Left renal pelvis (tissue), 4 donors: ENCODE measurements around the gene RS1. TPM values are rescaled to one million over a fixed set of nuclear protein-coding genes. Genes with fewer than 3 reads are reported as not detected.

Experiments
- DNase-seq, 4 donors: peaks; one replicate each; pipeline ENCODE4 v3.0.0-alpha.2; 2013; ENCODE audit warnings: low read depth in 4 of 4, low spot score in 3 of 4
- polyA plus RNA-seq, 4 donors: library from polyadenylated mRNA; unstranded; fragments of 120-200 nt; gene quantifications; one replicate each; pipeline ENCODE4 v1.2.1, GENCODE V29; 2013; ENCODE audit not compliant: insufficient read length in 4 of 4

RS1 gene
- polyA plus RNA-seq, result under 1 TPM in 2 of 4 donors, not detected in 2; 0.10 to 0.15 TPM

GRCh38 chrX:18672008-18672407, at the start of gene RS1:
Gene RS1 (minus strand): TSS chrX:18672108. CDS start chrX:18672068, 40 bp downstream.
- no peak for DNase-seq

- no peak for DNase-seq
Observed at GRCh38 chrX:18719852-18720251, 47.9 kb upstream of the RS1 start.

GRCh38 chrX:18714910-18715309, 43.0 kb upstream of the RS1 start:
- DNase-seq, result no peak

- DNase-seq, result no peak
Observed at GRCh38 chrX:18709833-18710232, 37.9 kb upstream of the RS1 start.

DNA sequence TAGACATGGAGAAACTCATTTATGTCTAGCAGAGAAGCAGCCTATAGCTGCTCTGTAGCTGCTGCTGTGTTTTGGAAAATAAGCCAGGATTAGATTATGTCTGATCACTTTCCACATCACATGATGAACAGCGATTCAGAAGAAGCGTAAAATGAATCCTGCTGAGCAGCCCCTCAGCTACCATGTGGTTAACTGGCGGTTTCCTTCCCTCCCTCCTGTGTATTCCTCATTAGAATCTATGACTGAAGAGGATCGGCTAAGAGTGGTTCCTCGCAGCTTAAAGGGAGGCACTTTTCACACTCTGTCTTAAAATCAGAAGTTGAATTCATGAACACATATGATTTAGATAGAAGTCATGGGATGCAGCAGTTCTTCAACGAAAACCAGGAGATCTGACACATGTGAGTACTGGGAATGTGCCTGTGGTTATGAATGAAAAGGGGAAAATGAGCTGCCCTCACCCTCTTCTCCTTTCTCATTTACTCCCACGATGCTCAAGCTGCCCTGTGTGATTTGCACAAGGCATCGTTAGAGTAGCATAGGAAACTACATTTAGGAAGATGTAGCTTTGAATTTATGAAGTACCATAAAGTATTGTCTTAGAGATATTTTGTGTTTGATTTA, 35.6 kb upstream of the RS1 start, which contains the start of gene PPEF1:
PPEF1 (plus strand) TSS at position 220 of the 624 bp plus-strand sequence; CDS start at position 356, 136 bp downstream.
- DNase-seq, result no peak

GRCh38 chrX:18702362-18703195, 30.7 kb upstream of the RS1 start:
- DNase-seq, result no peak

GRCh38 chrX:18701621-18702361, 29.9 kb upstream of the RS1 start:
- no peak for DNase-seq

DNA sequence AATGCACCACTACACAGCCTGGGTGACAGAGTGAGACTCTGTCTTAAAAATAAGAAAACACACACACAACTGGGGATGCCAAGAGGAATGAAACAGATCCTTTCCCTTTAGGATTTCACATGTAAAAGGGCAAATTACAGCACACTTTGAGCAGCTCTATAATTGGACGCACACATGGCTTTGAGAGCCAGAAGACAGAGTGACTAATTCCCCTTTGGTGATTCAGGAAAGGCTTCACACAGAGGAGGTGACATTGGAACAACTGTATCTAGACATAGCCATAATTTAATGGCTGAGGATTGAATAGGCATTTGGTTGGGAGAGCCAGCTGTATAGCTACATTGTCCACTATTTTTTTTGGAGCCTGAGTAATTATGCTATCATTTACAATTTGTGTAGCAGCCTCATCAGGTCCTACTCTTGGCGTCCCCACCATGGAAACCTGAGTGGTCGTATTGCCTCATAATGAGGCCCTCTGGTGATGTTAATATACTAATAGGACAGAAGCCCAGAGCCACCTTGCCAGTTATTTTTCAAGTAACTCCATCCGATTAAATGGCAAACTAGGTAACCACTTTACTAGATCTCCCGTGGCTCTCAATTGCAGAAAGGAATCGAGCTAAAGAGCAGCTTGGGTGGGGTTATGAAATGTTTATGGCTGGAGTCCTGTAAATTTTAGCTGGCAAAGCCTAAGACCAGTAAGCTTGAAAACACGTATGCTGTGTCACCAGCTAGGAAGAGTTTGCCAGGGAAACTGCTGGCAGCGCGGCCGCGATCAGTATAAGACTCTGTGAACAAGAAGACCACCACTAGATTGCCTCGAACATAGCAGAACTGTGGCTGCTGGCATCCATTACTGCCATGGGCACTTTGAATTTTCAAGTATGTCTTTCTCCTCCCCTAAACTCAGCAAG, 27.1 kb upstream of the RS1 start:
- DNase-seq, result no peak

DNA sequence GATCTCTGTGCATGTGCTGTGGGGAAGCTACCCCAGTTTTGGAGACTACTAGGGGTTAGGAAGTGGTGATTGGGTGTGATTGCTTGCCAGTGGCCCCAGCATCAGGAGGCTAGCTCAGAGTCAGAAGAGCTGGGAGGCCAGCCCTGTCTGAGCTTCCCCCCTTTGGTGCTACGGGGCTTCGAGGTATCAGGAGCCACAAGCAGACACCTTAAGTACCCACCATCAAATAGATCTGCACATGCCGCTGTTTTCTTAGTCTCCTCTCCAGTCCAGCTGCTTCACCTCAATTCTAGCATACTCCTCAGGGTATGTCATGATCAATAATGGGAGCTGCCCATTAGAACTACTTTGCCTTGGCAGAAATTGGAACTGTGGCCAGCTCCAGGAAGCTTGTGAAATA, 24.7 kb upstream of the RS1 start:
- no peak for DNase-seq

- no peak for DNase-seq
Observed at GRCh38 chrX:18692541-18692940, 20.6 kb upstream of the RS1 start.

DNA sequence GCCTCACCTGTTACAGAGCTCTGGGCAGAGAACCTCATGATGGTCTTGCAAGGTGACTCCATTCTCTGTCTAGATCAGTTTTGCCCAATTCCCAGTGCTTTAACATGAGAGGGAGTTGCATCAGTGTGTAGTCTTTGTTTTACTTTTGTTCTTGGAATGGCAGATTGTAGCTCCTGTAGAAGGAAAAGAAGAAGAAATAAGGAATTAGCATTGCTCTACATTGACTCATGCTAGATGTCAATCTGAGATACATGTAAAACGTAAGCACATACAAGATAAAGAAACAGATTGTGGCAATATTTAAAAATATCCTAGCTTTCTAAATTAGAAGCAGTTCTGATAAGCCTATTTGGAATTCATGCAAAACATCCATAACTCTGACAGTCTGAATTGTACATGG, 19.5 kb upstream of the RS1 start:
- no peak for DNase-seq

DNA sequence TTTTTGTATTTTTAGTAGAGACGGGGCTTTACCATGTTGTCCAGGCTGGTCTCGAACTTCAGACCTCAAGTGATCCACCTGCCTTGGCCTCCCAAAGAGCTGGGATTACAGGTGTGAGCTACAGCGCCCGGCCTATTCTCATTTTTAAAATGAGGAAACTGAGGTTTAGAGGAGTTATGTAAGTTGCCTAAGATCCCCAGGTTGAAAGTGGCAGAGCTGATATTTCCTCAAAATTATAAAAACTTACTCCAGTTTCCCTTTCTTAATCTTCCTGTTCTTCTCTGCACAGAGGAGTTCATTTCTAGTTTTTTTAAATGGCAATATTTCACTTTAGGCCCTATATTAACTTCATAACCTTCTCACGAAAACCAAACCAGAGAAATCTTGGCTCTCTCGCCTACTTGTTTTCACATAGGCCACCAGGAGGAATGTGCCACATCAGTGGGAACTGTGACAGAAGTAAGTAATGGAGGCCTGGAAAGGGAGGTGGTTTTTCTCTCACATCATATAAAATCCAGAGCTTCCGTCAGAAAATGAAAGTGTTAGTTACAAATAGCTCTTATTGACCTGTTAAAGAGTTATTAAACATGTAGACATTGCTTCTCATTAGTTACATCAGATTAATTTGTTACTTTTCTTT, 16.1 kb upstream of the RS1 start:
- DNase-seq, result no peak

DNA sequence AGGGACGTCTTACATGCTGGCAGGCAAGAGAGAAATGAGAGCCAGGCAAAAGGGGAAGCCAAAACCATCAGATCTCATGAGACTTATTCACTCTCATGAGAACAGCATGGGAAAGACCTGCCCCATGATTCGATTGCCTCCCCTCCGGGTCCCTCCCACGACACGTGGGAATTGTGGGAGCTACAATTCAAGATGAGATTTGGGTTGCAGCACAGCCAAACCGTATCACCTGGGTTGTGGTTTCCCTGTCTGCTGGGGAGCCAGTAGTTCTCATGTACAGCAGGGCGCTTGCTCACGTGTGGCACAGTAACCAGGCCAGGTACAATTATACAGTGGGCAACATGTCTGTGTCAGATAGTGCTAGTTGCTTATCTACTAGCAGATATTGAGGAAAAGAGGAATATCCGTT, 11.1 kb upstream of the RS1 start:
- DNase-seq, result no peak

DNA sequence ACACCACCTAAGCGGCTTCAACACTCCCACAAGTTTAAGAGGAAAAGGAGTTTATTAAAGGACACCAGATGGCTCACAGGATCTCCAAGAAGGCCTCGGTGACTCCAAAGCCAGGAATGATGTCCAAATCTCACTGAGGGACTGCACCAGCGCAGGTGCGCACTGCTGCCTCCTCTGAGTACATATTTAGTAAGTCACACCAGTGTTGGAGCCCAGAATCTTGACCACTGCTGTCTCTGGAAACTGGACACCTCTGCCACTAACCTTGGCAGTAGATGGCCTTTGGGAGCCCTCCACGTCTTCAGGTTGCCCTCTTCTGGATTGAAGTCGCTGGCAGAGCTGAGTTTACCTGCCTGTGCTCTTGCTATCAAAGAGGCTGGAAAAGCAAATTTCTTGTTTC, 10.1 kb upstream of the RS1 start:
- DNase-seq, result no peak

DNA sequence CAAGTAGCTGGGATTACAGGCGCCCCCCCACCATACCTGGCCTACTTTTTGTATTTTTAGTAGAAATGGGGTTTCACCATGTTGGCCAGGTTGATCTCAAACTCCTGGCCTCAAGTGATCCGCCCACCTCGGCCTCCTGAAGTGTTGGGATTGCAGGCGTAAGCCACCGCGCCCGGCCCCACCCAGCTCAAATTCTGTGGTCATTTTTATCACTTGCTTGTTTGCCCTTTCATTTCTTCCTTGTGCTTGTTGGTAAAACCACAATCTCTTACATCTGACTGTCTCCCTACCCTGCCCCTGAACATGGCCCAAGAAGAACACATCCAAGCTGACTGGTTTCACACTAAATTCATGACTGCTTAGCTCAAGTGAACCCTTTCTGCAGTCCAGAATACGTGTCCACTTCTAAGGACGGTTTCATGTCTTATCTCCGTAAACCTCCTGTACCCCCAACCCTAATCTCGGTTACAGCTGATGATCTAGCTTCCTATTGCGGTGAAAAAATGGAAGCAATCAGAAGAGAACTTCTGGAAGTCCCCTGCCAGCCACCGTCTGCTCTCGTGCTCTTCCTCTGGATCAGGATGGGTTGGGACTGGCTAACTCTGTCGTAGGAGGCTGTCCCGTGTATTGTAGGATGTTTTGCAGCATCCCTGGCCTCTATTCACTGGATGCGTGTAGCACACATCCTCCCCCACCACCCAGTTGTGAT, 5.4 kb upstream of the RS1 start:
- no peak for DNase-seq

GRCh38 chrX:18676470-18676869, 4.6 kb upstream of the RS1 start:
- DNase-seq, result no peak

DNA sequence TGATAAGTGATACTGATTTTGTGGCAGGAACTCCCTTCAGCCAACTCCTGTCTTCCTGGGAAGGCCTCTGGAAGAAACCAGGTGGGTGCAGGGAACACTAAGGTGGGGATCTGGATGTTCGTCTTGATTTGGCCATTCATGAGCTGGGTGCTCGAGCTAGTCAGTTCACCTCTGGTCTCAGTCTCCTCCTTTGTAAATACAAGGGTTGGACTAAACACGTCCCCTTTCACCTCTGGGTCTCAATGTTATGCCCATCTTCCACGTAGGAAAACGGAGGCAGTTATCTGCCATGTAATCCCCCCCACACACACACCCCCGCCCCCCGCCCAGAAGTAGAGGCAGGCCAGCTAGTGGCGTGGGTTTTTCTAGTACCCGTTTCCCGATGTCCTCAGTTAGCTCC, 4.1 kb upstream of the RS1 start:
- no peak for DNase-seq

DNA sequence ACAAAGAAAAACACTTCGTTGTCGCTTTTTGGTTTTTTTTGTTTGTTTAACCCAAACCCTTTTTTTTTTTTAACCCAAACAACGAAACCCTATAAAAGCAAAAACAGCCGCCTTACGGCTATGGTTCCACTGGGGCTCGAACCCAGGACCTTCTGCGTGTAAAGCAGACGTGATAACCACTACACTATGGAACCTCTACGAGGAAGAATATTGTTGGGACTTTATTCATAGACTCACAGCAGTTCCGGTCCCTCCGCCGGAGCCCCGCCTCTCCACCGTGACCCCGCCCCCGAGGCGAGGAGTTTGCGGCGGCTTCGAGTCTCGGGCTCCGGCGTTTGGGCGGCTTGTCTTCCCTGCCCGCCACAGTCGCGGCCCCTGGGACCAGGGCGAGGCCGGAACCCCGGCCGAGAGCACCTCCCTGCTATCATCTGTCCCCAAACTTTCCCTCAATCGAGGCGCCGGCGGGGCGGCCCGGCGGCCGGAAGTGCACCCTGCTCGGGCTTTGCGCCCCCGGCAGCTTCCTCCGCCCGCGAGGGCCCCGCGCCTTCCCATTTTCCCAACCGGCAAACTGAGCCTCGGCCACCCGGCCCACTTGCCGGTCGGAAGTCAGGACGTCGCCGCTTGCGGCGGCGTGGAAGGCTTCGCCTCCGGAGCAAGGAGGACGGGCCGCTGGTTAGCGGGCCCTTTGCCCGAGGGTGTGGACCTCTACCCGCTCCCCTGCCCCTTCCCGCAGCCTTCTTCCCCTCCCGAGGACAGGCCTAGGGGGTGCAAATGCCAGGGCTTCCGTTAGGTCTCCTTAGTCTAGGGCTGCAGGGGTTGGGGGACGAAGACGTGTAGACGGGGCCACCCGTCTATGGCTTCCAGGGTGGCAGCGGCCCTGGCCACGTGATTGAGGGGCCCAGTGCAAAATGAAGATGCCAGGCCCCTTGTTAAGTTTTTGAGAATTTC, 3.2 kb upstream of the RS1 start:
- peak; percentile 58 to 70 (median 68) for DNase-seq
